Gastroesophageal sphincter (tissue), 4 donors: Measurements from ENCODE around the gene PIGB. TPM values are rescaled to one million over a fixed set of nuclear protein-coding genes. Genes with fewer than 3 reads are reported as not detected.

Source experiments
- ATAC-seq: fragments of 150-250 bp; one replicate; pipeline ENCODE4 v1.9.1; 2016; ENCODE audit warnings: mild to moderate bottlenecking, moderate library complexity
- H3K27ac ChIP-seq, 4 donors: fragments of 200-600 bp; sonication (generic) in 3 of 4; 1 replicate in 3 of 4; 2 replicates in 1 of 4; pipeline ENCODE4 v1.5.1; 2016 to 2019
- H3K27me3 ChIP-seq: fragments of 200-600 bp; sonication (generic); one replicate; pipeline ENCODE4 v1.5.1; 2019
- H3K36me3 ChIP-seq, 2 donors: fragments of 200-600 bp; sonication (generic); one replicate each; pipeline ENCODE4 v1.5.1; 2019; ENCODE audit warnings: control low read depth in 1 of 2
- H3K4me1 ChIP-seq, 3 donors: fragments of 200-600 bp; sonication (generic); 1 replicate in 2 of 3; 2 replicates in 1 of 3; pipeline ENCODE4 v1.5.1; 2016 to 2019; ENCODE audit warnings: control low read depth in 2 of 3
- H3K4me3 ChIP-seq, 2 donors: fragments of 200-600 bp; sonication (generic); one replicate each; pipeline ENCODE4 v1.5.1; 2019; ENCODE audit warnings: mild to moderate bottlenecking in 1 of 2, moderate library complexity in 1 of 2
- H3K9me3 ChIP-seq, 3 donors: fragments of 200-600 bp; sonication (generic); one replicate each; pipeline ENCODE4 v1.5.1; 2017 to 2019; ENCODE audit warnings: control low read depth in 2 of 3
- CTCF ChIP-seq, 4 experiments: fragments of 200-600 bp in 2 of 4; fragments of 450-650 bp in 2 of 4; sonication (generic) in 1 of 4; IDR thresholded peaks; one replicate each; pipeline ENCODE4 v1.5.1; 2017 to 2019; ENCODE audit warnings: antibody characterized with exemption in 4 of 4, mild to moderate bottlenecking in 2 of 4, moderate library complexity in 2 of 4
- EP300 ChIP-seq: sonication (generic); formaldehyde crosslinking; IDR thresholded peaks from one replicate; pipeline ENCODE4 v1.6.1; 2017; ENCODE audit warnings: antibody characterized with exemption, mild to moderate bottlenecking
- POLR2A ChIP-seq, 2 donors: fragments of 450-650 bp; IDR thresholded peaks; one replicate each; pipeline ENCODE4 v1.6.1; 2017; ENCODE audit warnings: antibody characterized with exemption in 2 of 2, mild to moderate bottlenecking in 2 of 2, moderate library complexity in 1 of 2
- POLR2AphosphoS5 ChIP-seq: sonication (generic); formaldehyde crosslinking; IDR thresholded peaks from one replicate; pipeline ENCODE4 v1.6.1; 2017; ENCODE audit warnings: antibody characterized with exemption
- WGBS, 2 donors: methylation state at CpG; one replicate each; pipeline ENCODE4 v1.1.5; 2018; ENCODE audit warnings: low coverage in 1 of 2; 5-methylcytosine and 5-hydroxymethylcytosine counted together
- total RNA-seq, 4 donors: library from RNA; depleted of rRNA; stranded (reverse); fragments of >200 nt; gene quantifications; one replicate each; pipeline ENCODE4 v1.1.0, GENCODE V29; 2016

The PIGB gene
- total RNA-seq, 4 donors from 2014 or later = 7.0 to 14.0 (median 9.0) TPM

- Histone ChIP-seq H3K4me1 (no peaks in the 10 kb centered on the region), H3K36me3 (peaks cover 0 to 90% of the 10 kb centered on the region in 2 donors), H3K27ac (no peak overlapping the region), H3K4me3 (no peak overlapping the region), H3K9me3 (no peaks in the 10 kb centered on the region), H3K27me3 (no peaks in the 10 kb centered on the region)
- TF ChIP-seq POLR2A (IDR thresholded peaks at IDR 0.05) (no peak), POLR2AphosphoS5 (no peak), EP300 (no peak), CTCF (IDR thresholded peaks at IDR 0.05) (no peak)
- ATAC-seq = no peak
- 93 to 97% methylated on average over 4 to 5 of the region's 5 CpGs for WGBS, 2 donors
Measured at GRCh38 chr15:55334371-55334770, 15.3 kb downstream of the PIGB start.

DNA sequence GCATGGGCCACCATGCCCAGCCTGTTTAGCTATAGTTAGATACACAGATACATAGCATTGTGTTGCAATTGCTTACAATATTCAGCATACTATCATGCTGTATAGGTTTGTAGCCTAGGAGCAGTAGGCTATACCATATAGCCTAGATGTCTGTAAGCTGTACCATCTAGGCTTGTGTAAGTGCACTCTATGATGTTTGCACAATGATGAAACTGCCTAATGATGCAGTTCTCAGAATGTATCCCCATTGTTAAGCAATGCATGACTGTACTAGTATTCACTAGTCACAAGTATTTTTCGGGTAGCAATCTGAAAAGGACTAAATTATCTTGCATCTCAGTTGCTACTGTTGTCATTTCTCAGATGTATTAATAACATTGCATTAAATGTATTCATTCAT lies 16.0 kb downstream of the PIGB start:
- no peaks in the 10 kb centered on the region for H3K9me3 ChIP-seq
- WGBS, 2 donors = 100% methylated on average over 1 of the region's 1 CpG
- H3K4me1 ChIP-seq = no peaks in the 10 kb centered on the region
- ATAC-seq = no peak
- H3K27ac ChIP-seq = no peak overlapping the region
- no peak overlapping the region for H3K4me3 ChIP-seq
- TF ChIP-seq EP300 = no peak
- no peak for TF ChIP-seq CTCF (IDR thresholded peaks at IDR 0.05)
- TF ChIP-seq POLR2AphosphoS5 = no peak
- no peak for TF ChIP-seq POLR2A (IDR thresholded peaks at IDR 0.05)
- no peaks in the 10 kb centered on the region for H3K27me3 ChIP-seq
- peaks cover 0 to 93% of the 10 kb centered on the region in 2 donors for H3K36me3 ChIP-seq

GRCh38 chr15:55337160-55337559 lies 18.1 kb downstream of the PIGB start:
- TF ChIP-seq POLR2A (IDR thresholded peaks at IDR 0.05) (no peak), EP300 (no peak), CTCF (IDR thresholded peaks at IDR 0.05) (no peak), POLR2AphosphoS5 (no peak)
- WGBS, 2 donors = 80% methylated on average over 1 of the region's 1 CpG; no CpG with 5 or more reads in 1 of the 2 donors
- Histone ChIP-seq H3K36me3 (peaks cover 0 to 84% of the 10 kb centered on the region in 2 donors), H3K4me1 (no peaks in the 10 kb centered on the region), H3K27me3 (no peaks in the 10 kb centered on the region), H3K9me3 (no peaks in the 10 kb centered on the region), H3K4me3 (no peak overlapping the region), H3K27ac (no peak overlapping the region)
- ATAC-seq = no peak

DNA sequence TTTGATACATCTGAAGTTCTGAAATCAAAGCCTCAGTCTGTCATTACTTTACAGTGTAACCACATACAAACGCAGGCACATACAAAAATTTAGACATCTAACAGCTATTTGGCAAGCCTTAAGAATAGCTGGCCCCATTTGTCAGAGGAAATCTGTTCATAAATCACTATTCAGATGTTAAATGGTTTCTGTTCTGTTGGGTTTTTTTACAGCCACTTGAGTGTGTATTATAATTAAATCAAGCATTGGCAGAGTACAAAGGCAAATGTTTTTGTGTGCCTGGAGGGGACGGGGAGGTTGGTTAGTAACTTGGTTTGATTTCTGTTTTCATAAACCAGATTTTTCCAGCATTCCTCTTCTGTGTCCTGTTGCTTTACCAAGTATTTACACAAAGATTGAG lies 24.1 kb downstream of the PIGB start:
- Histone ChIP-seq H3K27me3 (no peaks in the 10 kb centered on the region), H3K9me3 (no peaks in the 10 kb centered on the region), H3K27ac (no peak overlapping the region), H3K36me3 (peaks cover 0 to 56% of the 10 kb centered on the region in 2 donors), H3K4me1 (no peaks in the 10 kb centered on the region), H3K4me3 (no peak overlapping the region)
- no peak for ATAC-seq
- WGBS, 2 donors = 40 to 46% methylated on average over 2 of the region's 2 CpGs
- no peak for TF ChIP-seq EP300
- TF ChIP-seq CTCF (IDR thresholded peaks at IDR 0.05) = no peak
- no peak for TF ChIP-seq POLR2AphosphoS5
- TF ChIP-seq POLR2A (IDR thresholded peaks at IDR 0.05) = no peak

GRCh38 chr15:55344206-55344605 lies 25.2 kb downstream of the PIGB start:
- no peaks in the 10 kb centered on the region for H3K4me1 ChIP-seq
- 84 to 100% methylated on average over 1 of the region's 2 CpGs for WGBS, 2 donors
- TF ChIP-seq EP300 = no peak
- no peak for TF ChIP-seq POLR2AphosphoS5
- TF ChIP-seq POLR2A (IDR thresholded peaks at IDR 0.05) = no peak
- TF ChIP-seq CTCF (IDR thresholded peaks at IDR 0.05) = no peak

More at GRCh38 chr15:55344206-55344605, 25.2 kb downstream of the PIGB start:
- Histone ChIP-seq H3K27me3 (no peaks in the 10 kb centered on the region), H3K36me3 (peaks cover 0 to 58% of the 10 kb centered on the region in 2 donors), H3K9me3 (no peaks in the 10 kb centered on the region), H3K4me3 (no peak overlapping the region), H3K27ac (no peak overlapping the region)
- ATAC-seq = no peak
